GM10266 (cell line): ENCODE data around the gene GNB1L.

Experiments
- DNase-seq: peaks from one replicate; pipeline ENCODE4 v3.0.0; 2012; ENCODE audit errors: extremely low spot score
- CTCF ChIP-seq: IDR thresholded peaks from 2 replicates; pipeline ENCODE4 v1.5.1; 2012; ENCODE audit warnings: mild to moderate bottlenecking, low read depth; ENCODE audit not compliant: control insufficient read depth, insufficient read depth; ENCODE audit errors: missing control alignments

Gene GNB1L

DNA sequence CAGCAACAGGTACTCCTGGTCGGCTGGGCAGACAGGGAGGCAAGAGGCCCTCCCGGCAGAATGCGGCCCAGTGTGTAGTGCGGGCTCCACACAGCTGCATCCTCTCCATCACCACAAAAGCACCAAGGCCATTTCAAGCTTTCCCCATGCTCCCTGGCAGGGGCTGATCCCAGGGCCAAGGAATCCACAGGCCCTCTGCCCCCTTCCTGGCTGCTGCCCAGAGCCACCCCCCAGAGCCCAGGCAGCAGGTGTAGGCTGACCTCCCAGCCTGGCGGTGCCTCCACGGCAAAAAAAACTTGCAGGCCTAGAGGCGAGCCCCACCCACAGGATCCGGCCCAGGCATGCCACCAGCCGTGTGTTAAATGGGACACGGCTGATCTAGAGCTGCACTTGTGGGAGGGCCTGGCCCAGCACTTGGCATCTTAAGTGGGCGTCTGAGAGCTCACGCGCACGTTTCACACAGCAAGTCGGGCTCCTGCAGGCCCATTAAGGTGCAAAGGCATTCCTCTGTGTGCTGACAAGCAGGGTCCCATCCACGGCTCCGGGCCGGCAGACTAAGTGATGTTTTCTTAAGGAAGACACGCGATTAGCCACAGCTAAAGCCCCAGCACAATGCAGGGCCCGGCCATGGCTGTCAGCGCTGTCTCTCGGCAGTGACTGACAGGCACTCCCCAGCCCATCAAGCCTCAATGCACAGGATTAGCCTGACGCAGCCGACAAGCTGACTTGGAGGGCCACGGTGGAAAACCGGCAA is 19.8 kb upstream of the GNB1L start:
- no peak for DNase-seq
- TF ChIP-seq CTCF, result no peak

DNA sequence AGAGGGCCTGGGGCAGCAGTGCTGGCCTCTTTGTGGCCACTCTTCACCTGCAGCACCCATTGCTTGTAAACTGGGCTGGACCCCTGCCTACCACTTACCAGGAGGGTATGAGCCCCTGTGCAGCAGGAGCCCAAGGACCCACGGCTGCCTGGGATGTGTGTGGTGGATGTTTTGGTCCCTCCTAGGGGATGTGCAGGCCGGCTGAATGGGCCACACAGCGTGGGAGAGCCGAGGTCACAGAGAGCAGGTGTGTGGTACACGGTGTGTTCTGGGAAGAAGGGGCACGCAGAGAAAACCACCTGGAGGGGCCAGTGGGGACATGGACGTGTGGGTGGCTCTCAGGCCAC is 19.3 kb upstream of the GNB1L start:
- TF ChIP-seq CTCF, result no peak
- no peak for DNase-seq

DNA sequence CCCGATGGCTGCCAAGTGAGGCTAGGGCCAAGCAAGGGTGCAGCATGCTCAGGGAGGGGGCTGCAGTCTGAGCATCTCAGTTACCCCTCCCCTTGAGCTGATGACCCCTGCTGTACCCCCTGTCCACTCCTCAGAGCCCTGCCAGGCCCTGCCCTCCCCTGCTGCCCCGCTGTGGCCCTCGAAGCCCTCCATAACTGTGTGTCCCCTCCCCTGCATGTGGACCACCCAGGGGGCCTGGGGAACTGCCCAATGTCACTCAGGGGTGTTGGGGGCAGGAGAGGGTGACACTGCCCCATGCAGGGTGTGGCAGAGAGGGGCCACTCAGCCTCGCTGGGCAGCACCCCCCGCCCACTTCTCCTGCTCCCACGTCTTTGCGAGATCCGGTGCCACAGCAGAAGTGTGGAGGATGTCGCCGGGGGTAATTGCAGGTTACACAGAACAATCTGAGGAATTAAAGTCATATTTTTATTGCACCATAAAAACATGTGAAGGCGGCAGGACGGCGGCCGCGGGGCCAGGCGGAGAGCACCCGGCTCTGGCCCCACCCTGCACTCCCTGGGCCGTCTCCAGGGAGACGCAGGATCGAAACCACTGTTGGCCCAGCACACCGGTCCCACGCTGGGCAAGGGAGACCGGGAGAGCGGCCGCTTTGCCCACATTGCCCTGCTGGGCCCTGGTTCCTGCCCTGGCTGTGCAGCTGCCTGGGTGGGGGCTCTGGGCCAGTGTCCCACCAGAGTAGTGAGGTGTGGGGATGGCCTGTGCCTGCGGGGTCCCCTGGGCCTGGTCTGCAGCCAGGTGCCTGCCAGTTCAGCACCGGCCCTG is 18.7 kb upstream of the GNB1L start:
- no peak for TF ChIP-seq CTCF
- DNase-seq, result no peak

DNA sequence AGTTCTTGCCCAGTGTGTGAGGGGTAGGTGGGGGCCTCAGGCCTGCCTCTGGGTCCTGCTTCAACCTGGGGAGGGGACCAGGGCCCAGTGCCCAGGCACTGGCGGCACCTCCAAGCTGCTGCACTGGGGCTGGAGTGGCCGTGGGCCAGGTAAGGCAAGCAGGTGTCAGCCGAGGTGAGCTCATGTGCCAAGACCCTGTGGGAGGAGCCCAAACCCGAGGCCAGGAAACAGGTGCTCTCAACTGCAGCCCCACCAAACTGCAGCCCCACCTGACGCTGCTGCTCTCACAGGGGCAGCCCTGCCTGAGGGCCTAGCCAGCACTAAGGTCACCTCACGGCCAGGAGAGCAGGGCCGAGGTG is 18.1 kb upstream of the GNB1L start:
- no peak for DNase-seq

GRCh38 chr22:19871845-19872778 is 17.4 kb upstream of the GNB1L start:
- TF ChIP-seq CTCF, result no peak
- no peak for DNase-seq

More for the DNA sequence above, 18.1 kb upstream of the GNB1L start:
- no peak for TF ChIP-seq CTCF

DNA sequence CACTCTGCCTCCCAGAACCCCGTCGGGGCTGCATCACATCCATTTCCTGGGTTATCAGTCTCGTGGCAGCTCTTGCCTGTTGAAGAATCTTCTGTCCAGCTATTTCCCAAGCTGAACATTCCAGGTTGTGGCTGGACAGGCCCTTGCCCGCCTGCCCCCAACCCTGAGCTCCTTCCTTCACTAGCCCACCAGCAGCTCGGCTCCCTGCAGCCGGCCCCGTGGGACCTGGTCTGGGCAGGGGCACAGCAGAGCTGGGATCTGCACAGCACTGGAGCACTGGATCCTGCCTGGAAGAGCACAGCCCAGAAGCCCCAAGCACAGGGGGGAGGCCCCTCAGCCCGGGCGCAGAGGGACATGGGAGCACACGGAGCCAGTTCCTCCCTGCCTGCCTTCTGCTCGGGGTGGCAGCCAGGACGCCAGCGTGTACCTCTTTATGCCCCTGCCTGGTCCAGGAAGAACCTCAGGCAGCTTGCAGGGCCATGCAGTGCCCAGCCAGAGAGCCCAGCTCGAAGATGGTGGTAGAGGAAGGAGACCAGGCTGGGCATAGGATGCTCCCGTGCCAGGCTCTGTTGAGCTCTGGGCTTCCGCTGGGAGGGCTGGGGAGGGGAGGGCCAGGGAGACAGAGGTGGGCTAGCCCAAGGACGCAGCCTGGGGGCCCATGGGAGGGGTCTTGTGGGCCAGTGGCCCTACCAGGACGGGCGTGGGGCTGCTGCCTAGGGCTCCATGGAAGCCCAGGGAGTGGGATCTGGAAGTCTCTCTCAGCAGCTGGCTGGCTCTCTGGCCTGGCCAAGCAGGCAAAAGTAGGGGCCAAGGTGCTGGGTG is 16.6 kb upstream of the GNB1L start:
- no peak for TF ChIP-seq CTCF
- no peak for DNase-seq
